AG04450 (cell line): ENCODE results near the gene IL26. TPM values are rescaled to one million over a fixed set of nuclear protein-coding genes. Genes with fewer than 3 reads are reported as not detected.

ENCODE experiments used
- CTCF ChIA-PET: fragments of 300-600, 350-600 bp; formaldehyde crosslinking; extraction: SDS; loops from one replicate; lab custom pipeline; 2022; ENCODE audit warnings: antibody characterized with exemption, inconsistent platforms; lab: Charles Lee
- POLR2A ChIA-PET: fragments of 350-600 bp; formaldehyde crosslinking; extraction: SDS; loops from one replicate; lab custom pipeline; 2021; ENCODE audit warnings: antibody characterized with exemption, inconsistent platforms; lab: Yijun Ruan, JAX
- DNase-seq: peaks from one replicate; pipeline ENCODE4 v3.0.0-alpha.2; 2011; ENCODE audit warnings: low read depth, low spot score
- H3K27ac ChIP-seq: one replicate; pipeline ENCODE4 v1.5.1; 2012; ENCODE audit warnings: low read depth, low read length, control low read depth
- H3K27me3 ChIP-seq: one replicate; pipeline ENCODE4 v1.6.0; 2012; ENCODE audit warnings: low read length; ENCODE audit not compliant: control insufficient read depth, insufficient read depth
- H3K4me3 ChIP-seq: 2 replicates; pipeline ENCODE4 v1.5.1; 2011; ENCODE audit warnings: mild to moderate bottlenecking, low read depth, low read length, control low read depth
- H3K9me3 ChIP-seq: 2 replicates; pipeline ENCODE4 v1.5.1; 2012; ENCODE audit warnings: low read length; ENCODE audit not compliant: control insufficient read depth, insufficient read depth
- polyA plus RNA-seq: library from polyadenylated mRNA; depleted of rRNA; stranded (reverse); fragments of >200 nt; gene quantifications from 2 replicates; pipeline ENCODE4 v1.2.3, GENCODE V29; 2011
- TF ChIP-seq, protein P1 (sequence below): IDR thresholded peaks from 2 replicates; pipeline ENCODE4 v1.5.1; 2011; ENCODE audit warnings: low read depth, low read length, control low read depth, inconsistent platforms

The IL26 gene
- polyA plus RNA-seq, 1 experiment, result not detected

DNA sequence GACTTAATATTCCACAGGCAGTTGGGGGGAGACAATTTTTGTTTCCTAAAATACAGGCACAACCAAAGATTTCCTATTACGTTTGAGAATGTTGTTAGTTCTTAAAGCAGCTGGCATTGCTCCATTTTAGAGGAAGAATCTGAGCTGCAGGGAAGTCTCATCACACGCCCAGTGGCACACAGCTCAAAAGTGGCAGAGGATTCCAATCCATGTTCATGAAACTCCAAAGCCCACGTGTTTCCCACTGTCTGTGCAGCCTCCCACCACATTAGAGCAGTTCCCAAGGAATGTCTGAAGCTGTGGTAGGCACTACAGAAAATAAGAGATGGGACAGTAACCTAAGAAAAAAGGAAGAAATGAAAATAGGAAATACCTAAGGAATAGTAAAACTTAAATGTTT is 6.1 kb upstream of the IL26 start:
- TF ChIP-seq, protein P1, sequence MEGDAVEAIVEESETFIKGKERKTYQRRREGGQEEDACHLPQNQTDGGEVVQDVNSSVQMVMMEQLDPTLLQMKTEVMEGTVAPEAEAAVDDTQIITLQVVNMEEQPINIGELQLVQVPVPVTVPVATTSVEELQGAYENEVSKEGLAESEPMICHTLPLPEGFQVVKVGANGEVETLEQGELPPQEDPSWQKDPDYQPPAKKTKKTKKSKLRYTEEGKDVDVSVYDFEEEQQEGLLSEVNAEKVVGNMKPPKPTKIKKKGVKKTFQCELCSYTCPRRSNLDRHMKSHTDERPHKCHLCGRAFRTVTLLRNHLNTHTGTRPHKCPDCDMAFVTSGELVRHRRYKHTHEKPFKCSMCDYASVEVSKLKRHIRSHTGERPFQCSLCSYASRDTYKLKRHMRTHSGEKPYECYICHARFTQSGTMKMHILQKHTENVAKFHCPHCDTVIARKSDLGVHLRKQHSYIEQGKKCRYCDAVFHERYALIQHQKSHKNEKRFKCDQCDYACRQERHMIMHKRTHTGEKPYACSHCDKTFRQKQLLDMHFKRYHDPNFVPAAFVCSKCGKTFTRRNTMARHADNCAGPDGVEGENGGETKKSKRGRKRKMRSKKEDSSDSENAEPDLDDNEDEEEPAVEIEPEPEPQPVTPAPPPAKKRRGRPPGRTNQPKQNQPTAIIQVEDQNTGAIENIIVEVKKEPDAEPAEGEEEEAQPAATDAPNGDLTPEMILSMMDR, result no peak
- no peak for DNase-seq
- no peaks in the 10 kb centered on the region for H3K9me3 ChIP-seq
- ChIA-PET POLR2A (no interaction called here), CTCF (interaction anchor here (0.9 to 2.3 kb wide), 3 partner anchors 9 to 192 kb away, joined by 3 to 16 read pairs (median 3); no protein-coding TSS in a partner anchor)
- no peak overlapping the region for H3K27ac ChIP-seq
- peaks cover 4% of the 10 kb centered on the region for H3K27me3 ChIP-seq
- H3K4me3 ChIP-seq, result no peak overlapping the region

DNA sequence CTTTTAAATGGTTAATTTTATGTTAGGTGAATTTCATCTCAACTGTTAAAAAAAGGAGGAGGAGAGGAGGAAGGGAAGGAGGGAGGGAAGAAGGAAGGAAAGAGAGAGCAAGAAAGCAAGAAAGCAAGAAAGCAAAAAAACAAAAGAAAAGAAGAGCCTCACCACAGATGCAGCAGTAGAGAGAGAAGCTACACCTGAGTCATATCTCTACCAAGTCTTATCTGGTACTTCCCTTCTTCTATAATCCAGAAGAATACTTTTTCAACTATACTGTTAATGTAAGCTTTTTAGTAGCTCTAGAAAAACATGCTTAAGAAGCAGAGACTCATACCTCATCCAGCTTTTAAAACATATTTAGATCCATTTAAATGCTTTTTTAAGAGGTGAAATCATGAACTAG is 5.6 kb upstream of the IL26 start:
- CTCF ChIA-PET, result interaction anchor here (0.6 to 2.3 kb wide), 3 partner anchors 8 to 86 kb away, joined by 3 to 16 read pairs (median 3); no protein-coding TSS in a partner anchor
- no peak overlapping the region for H3K27ac ChIP-seq
- POLR2A ChIA-PET, result no interaction called here

DNA sequence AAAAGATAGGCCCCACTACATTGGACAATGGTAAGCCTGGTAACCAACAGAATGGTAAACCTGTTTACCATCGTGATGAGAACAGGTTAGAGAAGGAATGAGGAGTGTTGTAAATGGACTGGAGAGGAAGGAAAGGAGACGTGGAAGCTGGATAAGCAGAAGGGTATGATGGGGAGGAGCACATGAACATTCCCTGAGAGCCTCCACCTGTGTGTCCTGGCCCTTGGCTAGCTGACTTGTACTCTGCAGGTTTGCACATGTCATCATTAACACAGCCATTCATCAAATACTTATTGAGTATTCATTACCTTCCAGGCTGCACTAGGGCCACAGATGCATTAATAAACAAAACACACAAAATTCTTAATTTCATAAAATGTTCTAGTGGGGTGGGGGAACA is 4.3 kb upstream of the IL26 start:
- no peak for DNase-seq
- Histone ChIP-seq H3K9me3 (no peaks in the 10 kb centered on the region), H3K27ac (no peak overlapping the region), H3K4me3 (no peak overlapping the region), H3K27me3 (peaks cover 4% of the 10 kb centered on the region)
- POLR2A ChIA-PET, result no interaction called here
- CTCF ChIA-PET, result no interaction called here
- TF ChIP-seq, protein P1, result no peak

More for the DNA sequence above, 5.6 kb upstream of the IL26 start:
- H3K4me3 ChIP-seq, result no peak overlapping the region
- TF ChIP-seq, protein P1, result no peak
- H3K27me3 ChIP-seq, result peaks cover 4% of the 10 kb centered on the region
- no peak for DNase-seq
- no peaks in the 10 kb centered on the region for H3K9me3 ChIP-seq

DNA sequence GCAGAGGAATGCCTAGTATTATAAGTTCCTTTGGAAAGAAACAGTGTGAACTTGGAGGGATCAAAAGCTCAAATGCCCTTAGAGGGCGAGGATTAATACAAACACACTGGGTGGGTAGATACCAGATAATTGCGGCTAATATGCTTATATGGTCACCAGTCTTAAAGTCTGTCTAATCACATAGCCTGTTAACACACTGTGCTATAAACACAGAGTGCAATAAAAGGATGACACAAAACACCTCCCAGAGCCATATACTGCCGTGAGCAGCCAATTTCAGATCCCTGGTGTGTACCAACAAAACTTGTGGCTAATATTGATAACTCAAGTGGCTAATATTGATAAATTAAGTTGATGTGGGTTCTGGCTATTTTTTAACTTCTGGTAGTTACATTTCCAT is 1.7 kb upstream of the IL26 start:
- no peak for DNase-seq
- Histone ChIP-seq H3K27me3 (no peaks in the 10 kb centered on the region), H3K4me3 (no peak overlapping the region), H3K27ac (no peak overlapping the region), H3K9me3 (no peaks in the 10 kb centered on the region)
- TF ChIP-seq, protein P1, result no peak
- ChIA-PET CTCF (no interaction called here), POLR2A (no interaction called here)

DNA sequence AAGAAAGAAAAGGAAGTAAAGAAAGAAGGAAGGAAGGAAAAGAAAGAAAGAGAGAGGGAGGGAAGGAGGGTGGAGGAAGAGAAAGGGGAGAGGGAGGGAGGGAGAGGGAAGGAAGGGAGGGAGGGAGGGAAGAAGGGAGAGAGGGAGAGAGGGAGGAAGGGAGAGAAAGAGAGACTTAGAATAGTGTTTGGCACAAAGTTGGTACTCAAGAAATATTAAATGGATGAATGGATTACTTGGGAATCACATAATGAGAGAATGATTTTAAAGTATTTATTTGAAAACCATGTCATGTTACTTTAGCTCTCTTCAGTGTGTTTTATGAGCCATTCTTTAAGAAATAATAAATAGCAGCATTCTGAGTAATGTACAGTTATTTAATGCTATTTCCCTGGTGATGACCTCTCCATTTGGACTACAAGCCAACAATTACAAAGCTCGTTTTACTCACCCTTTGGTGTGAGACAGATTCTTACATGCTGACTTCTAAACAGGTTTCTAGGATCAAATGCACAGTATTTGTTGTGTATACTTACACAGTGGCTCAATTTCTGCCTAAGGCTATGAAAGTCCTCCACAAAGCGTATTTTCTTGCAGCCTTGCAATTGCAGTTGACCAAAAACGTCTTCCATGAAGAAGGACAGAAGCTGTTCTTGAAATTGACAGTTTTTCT is 861 bp downstream of the IL26 start:
- ChIA-PET CTCF (interaction anchor here (0.6 to 4.5 kb wide), 9 partner anchors 9 to 869 kb away, joined by 3 to 193 read pairs (median 18); no protein-coding TSS in a partner anchor), POLR2A (interaction anchor here (0.5 kb wide), 1 partner anchor 300 kb away, joined by 4 read pairs; no protein-coding TSS in a partner anchor)
- Histone ChIP-seq H3K27ac (no peak overlapping the region), H3K9me3 (no peaks in the 10 kb centered on the region), H3K27me3 (no peaks in the 10 kb centered on the region), H3K4me3 (no peak overlapping the region)
- TF ChIP-seq, protein P1, result no peak
- no peak for DNase-seq
